ENCODE results near the gene TMTC4. TPM values are rescaled to one million over a fixed set of nuclear protein-coding genes. Genes with fewer than 3 reads are reported as not detected.

TMTC4 gene
- total RNA-seq, 1 experiment from 2014 or later: 28.1 TPM

- H3K9ac ChIP-seq (ENCODE audit: extremely low read depth, insufficient read length, low read length): no peak overlapping the region
- no peak overlapping the region for H3K4me2 ChIP-seq (ENCODE audit: insufficient read depth, insufficient read length, low read length)
- no peak overlapping the region for H2BK15ac ChIP-seq (ENCODE audit: low read depth, low read length)
- Mint-ChIP-seq H3K9me3 (peaks cover 33 to 34% of the 10 kb centered on the region in 2 experiments), H3K36me3 (ENCODE audit: insufficient read depth in 1 of 3, low read depth in 3 of 3) (peaks cover 11 to 26% (median 18%) of the 10 kb centered on the region in 3 experiments; a peak in 6 of 7 replicates), H3K27ac (no peak overlapping the region), H3K4me3 (no peak overlapping the region), H3K27me3 (ENCODE audit: low read depth) (peaks cover 9% of the 10 kb centered on the region), H3K4me1 (no peaks in the 10 kb centered on the region)
- H3K23ac ChIP-seq (ENCODE audit: insufficient read length, low read depth, low read length): no peak overlapping the region
- no peak overlapping the region for H4K91ac ChIP-seq (ENCODE audit: insufficient read length, low read depth, low read length)
- H3K23me2 ChIP-seq (ENCODE audit: insufficient read length, low read depth, low read length, poor library complexity, severe bottlenecking): no peaks in the 10 kb centered on the region
- H4K20me1 ChIP-seq (ENCODE audit: control insufficient read depth, insufficient read depth, insufficient read length): no peaks in the 10 kb centered on the region
- H2BK120ac ChIP-seq (ENCODE audit: low read depth, low read length, poor library complexity, severe bottlenecking): no peak overlapping the region
- H2AK5ac ChIP-seq (ENCODE audit: insufficient read length, low read length): no peak overlapping the region
- H3K4me1 ChIP-seq (ENCODE audit: insufficient read depth, low read length): no peaks in the 10 kb centered on the region
- H3K79me2 ChIP-seq (ENCODE audit: insufficient read depth, low read length): no peaks in the 10 kb centered on the region
- H4K8ac ChIP-seq (replicated peaks; ENCODE audit: insufficient read length, low read depth, low read length): no peak overlapping the region
- no peak for DNase-seq
- no peak overlapping the region for H3K18ac ChIP-seq (ENCODE audit: insufficient read length, low read depth, low read length)
- H3K14ac ChIP-seq (ENCODE audit: insufficient read depth, low read length): no peak overlapping the region
- H2BK5ac ChIP-seq (ENCODE audit: insufficient read length, low read length): no peak overlapping the region
- H4K5ac ChIP-seq (ENCODE audit: insufficient read length, low read depth, low read length): no peak overlapping the region
- H3K27me3 ChIP-seq (ENCODE audit: insufficient read depth, low read length): no peaks in the 10 kb centered on the region
- no peak for TF ChIP-seq CTCF (conservative IDR thresholded peaks at IDR 0.05)
- H2BK12ac ChIP-seq (ENCODE audit: insufficient read length, low read depth, low read length): no peak overlapping the region
- no peak overlapping the region for H3T11ph ChIP-seq (ENCODE audit: low read length)
- no peak overlapping the region for H2AFZ ChIP-seq (ENCODE audit: low read length)
- H3K9me3 ChIP-seq (ENCODE audit: control insufficient read depth, low read depth, low read length): no peaks in the 10 kb centered on the region
- WGBS (ENCODE audit: extremely low coverage, insufficient read length, low lambda C conversion rate): no CpG with 5 or more reads among the region's 1 CpG
- no peak overlapping the region for H3K27ac ChIP-seq (ENCODE audit: insufficient read length, low read depth, low read length)
- no peaks in the 10 kb centered on the region for H3K79me1 ChIP-seq (ENCODE audit: insufficient read depth, low read depth, low read length, poor library complexity, severe bottlenecking)
- no peak overlapping the region for H2BK20ac ChIP-seq (ENCODE audit: low read depth, low read length, poor library complexity, severe bottlenecking)
- no peak overlapping the region for H3K4ac ChIP-seq (ENCODE audit: low read depth, low read length)
- no peak overlapping the region for H3K56ac ChIP-seq (ENCODE audit: insufficient read length, low read depth, low read length)
Observed at GRCh38 chr13:100689191-100689590, 14.6 kb upstream of the TMTC4 start.
